HG03095 (cell line): ENCODE measurements around the gene SLC16A11.

Source experiments
- ATAC-seq: cut with Tn5 transposase; IDR thresholded peaks from one replicate; pipeline ENCODE4 v1.9.1; 2021; ENCODE audit warnings: moderate library complexity; ENCODE audit not compliant: unreplicated experiment

The SLC16A11 gene

GRCh38 chr17:7027335-7027734 is 16.6 kb downstream of the SLC16A11 start:
- ATAC-seq, result no peak

- no peak for ATAC-seq
Observed at GRCh38 chr17:7026471-7027115, 17.3 kb downstream of the SLC16A11 start.

- ATAC-seq, result no peak
Observed at GRCh38 chr17:7025245-7025644, 18.6 kb downstream of the SLC16A11 start.

- ATAC-seq, result no peak
Observed at GRCh38 chr17:7024402-7024785, 19.5 kb downstream of the SLC16A11 start.

GRCh38 chr17:7023576-7024401 is 20.1 kb downstream of the SLC16A11 start:
- no peak for ATAC-seq

- ATAC-seq, result no peak
Observed at GRCh38 chr17:7022781-7023571, 20.9 kb downstream of the SLC16A11 start, which contains the start of gene BCL6B. Gene BCL6B (plus strand): TSS chr17:7023050. CDS start chr17:7023672, 622 bp downstream.

GRCh38 chr17:7021993-7022778 is 21.7 kb downstream of the SLC16A11 start:
- ATAC-seq, result peak; percentile 64

- ATAC-seq, result no peak
Observed at GRCh38 chr17:7020894-7021664, 22.8 kb downstream of the SLC16A11 start.

GRCh38 chr17:7019839-7020519 is 23.9 kb downstream of the SLC16A11 start:
- no peak for ATAC-seq

- no peak for ATAC-seq
Observed at GRCh38 chr17:7019367-7019766, 24.5 kb downstream of the SLC16A11 start.

- no peak for ATAC-seq
Observed at GRCh38 chr17:7018331-7018964, 25.4 kb downstream of the SLC16A11 start.

- no peak for ATAC-seq
Observed at GRCh38 chr17:7017827-7018200, 26.1 kb downstream of the SLC16A11 start.

GRCh38 chr17:7016886-7017826 is 26.7 kb downstream of the SLC16A11 start:
- no peak for ATAC-seq

- ATAC-seq, result no peak
Observed at GRCh38 chr17:7016418-7016817, 27.5 kb downstream of the SLC16A11 start.

GRCh38 chr17:7014995-7015958 is 28.6 kb downstream of the SLC16A11 start:
- peak; percentile 16 for ATAC-seq

GRCh38 chr17:7014261-7014994 is 29.5 kb downstream of the SLC16A11 start:
- ATAC-seq, result peak; percentile 65
